Activated naive CD8-positive, alpha-beta T cell treated with anti-CD3 and anti-CD28 coated beads, Interleukin-2, amount 50 U/mL, for 16 hours (primary cell): ENCODE results near the gene VHLL.
"Not testable (repeated sequence)": the region's sequence is repeated elsewhere in the genome, so short reads cannot be mapped to it uniquely, and the experiment has no call there.

ENCODE experiments used
- DNase-seq: peaks from one replicate; pipeline ENCODE4 v3.0.0-alpha.2; 2020; ENCODE audit warnings: low read depth, low spot score

The VHLL gene

GRCh38 chr1:156298852-156299357 is at the start of gene VHLL:
VHLL (minus strand) TSS chr1:156299307; CDS start chr1:156299189, 118 bp downstream.
- DNase-seq = no peak

GRCh38 chr1:156347331-156347730 is 48.2 kb upstream of the VHLL start:
- no peak for DNase-seq

DNA sequence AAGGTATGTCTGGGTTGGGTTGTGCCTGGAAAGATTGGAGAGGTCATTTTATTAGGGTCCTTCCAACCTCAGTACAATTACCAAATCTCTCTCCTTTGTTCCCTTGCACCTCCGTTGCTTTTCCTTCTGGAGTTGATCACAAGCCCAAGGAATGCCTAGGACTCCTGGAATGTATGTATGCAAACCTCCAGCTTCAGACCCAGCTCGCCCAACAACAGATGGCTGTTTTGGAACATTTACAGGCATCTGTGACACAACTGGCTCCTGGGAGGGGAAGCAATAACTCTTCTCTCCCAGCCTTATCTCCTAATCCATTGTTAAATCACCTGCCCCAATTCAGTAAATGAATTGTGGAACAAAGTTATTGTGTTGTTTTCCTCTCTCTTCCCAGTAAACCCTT is 47.5 kb upstream of the VHLL start:
- DNase-seq = no peak

- DNase-seq = not testable (repeated sequence)
Observed at GRCh38 chr1:156346035-156346434, 46.9 kb upstream of the VHLL start.

DNA sequence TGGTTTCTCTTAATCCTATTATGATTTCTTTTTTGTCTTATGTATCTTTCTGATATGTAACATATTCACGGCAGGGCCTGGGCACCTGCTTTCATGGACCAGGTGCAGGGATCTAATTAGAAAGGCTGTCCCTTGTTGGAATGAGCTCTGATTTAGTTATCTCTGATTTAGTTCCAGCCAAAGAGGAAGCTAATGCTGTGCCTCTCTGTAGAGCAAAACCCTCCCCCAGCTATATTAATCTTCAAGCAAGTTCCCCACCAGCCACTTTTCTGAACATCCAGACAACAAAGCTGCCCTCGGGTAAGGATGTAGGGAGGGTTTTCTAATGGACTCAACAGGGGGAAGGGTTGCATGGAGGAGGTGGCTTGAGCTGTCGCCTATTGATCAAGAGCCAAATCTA is 45.3 kb upstream of the VHLL start:
- DNase-seq = no peak

DNA sequence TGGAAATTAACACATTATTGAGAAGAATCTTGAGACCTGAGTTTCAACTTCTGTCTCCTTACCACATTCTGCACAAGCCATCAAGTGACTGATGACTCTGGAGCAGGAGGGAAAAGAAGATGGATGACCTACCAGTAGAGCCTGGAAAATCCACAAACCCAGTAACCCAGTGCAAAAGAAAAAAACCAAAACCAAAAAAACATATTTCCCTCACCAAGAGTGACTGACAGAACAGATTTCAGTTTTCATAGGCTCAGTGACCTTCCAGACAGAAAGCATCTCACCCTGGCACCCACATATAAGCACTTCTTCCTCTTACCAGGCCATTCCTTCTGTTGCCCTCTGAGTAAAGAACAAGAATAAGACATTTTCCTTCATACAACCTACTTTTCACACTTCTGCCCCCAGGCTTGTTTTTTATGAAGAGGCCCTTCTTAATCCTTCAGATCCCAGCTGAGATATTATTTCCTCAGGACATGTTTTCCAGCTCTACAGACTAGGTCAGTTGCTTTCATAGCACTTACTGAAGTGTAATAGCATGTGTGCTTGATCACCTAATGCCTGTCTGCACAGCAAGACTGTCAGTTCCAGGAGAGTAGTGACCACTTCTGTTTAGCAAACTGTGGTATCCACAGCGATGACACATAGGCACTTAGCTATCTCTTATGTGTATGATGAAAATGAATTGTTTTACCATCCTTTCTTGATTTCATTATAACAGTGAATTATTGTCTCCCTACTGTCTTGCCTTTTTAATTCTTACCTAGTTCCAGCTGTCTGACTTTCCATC is 43.3 kb upstream of the VHLL start:
- no peak for DNase-seq

- DNase-seq = peak; percentile 97
Observed at GRCh38 chr1:156338180-156338976, 39.3 kb upstream of the VHLL start, which contains the start of the genes CCT3 and TSACC. CCT3 (minus strand) TSS chr1:156338292; CDS start chr1:156338184, 108 bp downstream. TSACC (plus strand) TSS chr1:156338526; CDS start chr1:156339758, 1,232 bp downstream.

GRCh38 chr1:156337888-156338179 is 38.7 kb upstream of the VHLL start:
- DNase-seq = no peak

DNA sequence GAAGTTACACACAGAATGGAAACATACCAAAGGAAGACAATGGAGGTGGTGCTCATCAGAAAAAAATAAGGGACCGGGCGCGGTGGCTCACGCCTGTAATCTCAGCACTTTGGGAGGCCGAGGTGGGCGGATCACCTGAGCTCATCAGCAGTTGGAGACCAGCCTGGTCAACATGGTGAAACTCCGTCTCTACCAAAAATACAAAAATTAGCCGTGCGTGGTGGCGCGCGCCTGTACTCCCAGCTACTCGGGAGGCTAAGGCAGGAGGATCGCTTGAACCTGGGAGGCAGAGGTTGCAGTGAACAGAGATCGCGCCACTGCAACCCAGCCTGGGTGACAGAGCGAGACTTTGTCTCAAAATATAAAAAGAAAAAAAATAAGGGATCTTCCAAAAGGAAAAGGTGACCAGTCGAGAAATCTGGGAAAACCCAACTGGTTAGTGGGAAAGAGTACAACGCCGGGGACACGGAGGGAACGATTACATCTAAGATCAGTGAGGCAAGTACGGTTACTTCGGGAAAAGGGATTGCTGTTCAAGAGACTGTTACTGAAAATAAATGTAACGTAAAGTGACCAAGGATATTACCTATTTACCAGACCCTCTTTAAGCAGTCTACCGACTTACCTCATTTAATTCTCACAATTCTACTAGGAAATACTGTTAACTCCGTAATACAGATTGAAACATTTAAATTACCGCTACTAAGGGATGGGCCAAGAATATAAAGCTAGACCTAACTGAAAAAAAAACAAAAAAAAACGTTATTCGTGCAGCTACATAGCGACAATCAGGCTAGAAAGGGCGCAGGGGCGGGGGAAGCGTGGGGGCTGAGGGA is 38.2 kb upstream of the VHLL start:
- no peak for DNase-seq

DNA sequence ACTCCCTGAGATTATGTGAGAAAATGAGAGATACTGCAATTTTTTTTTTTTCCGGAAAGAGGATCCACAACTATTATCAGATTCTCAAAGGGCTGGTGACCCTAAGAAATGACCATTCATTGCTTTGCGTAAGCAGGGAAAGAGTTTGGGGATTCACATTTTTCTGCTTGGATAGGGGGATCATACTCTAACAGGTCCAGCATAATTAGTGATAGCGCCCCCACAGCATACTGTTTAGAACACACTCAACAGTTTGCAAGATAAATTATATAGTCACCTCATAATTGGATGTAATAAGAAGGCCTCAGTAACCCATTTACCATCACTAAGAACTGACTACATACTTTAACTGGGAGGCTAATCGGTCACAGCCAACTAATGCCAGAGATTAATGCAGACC is 37.1 kb upstream of the VHLL start:
- no peak for DNase-seq

DNA sequence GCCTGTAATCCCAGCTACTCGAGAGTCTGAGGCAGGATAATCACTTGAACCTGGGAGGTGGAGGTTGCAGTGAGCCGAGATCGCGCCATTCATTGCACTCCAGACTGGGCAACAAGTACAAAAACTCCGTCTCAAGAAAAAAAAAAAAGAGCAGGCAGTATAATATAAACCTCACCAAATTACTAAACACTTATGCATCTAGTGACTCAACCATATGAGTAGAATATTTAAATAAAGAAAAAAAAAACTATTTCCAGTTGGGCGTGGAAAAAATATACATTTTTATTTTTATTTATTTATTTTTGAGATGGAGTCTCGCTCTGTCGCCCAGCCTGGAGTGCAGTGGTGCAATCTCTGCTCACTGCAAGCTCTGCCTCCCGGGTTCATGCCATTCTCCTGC is 24.1 kb upstream of the VHLL start:
- not testable (repeated sequence) for DNase-seq

DNA sequence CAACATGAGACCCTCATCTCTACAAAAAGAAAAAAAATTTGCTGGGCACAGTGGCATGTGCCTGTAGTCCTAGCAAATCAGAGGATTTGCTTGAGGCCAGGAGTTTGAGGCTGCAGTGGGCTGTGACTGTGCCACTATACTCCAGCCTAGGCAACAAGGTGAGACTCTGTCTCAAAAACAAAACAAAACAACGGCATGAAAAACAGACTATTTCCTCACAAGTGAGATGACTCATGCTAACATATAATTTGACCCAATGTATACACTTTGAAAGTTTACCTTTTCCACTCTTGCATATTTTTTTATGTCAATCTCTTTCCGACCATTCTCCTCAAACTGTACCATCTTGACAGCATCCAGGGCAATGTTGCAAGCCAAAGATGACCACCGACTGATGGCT is 21.5 kb upstream of the VHLL start:
- no peak for DNase-seq

DNA sequence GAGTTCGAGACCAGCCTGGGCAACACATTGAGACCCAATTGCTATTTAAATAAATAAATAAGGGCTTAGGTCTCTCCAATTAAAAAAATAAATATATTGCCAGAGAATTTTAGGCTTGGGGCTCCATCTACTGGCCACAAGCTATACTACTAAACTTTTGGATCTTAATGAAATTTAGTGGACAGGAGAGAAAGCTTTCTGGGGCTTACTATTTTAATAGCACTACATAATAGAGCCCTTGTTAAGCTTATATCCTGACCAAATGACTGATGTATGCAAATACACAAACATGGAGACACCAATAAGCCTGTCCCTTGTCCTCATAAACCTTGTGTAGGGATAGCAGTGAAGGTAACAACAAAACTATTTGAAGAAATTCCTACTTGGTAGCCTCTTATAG is 20.6 kb upstream of the VHLL start:
- DNase-seq = no peak

GRCh38 chr1:156316909-156317308 is 17.8 kb upstream of the VHLL start:
- DNase-seq = no peak

GRCh38 chr1:156310962-156311361 is 11.9 kb upstream of the VHLL start:
- DNase-seq = no peak

DNA sequence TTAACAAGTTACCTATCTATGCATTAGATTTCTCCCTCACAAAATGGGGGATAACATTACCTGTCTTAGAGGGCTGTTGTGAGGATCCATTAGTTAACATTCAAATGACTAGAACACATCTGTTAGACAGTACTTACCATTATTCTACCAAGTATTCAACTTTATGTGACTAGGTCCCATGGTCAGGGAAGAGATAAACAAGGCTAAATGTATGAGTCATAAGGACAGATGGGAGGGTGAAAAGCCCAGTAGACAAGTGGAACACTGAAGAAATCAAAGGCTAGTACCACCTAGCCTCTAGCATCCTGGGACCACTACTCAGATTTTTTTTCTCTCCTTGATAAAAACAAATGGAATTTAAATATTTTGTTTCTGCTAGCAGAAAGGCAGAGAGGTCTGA is 9.0 kb upstream of the VHLL start:
- no peak for DNase-seq

- DNase-seq = no peak
Observed at GRCh38 chr1:156305215-156305614, 6.1 kb upstream of the VHLL start.

DNA sequence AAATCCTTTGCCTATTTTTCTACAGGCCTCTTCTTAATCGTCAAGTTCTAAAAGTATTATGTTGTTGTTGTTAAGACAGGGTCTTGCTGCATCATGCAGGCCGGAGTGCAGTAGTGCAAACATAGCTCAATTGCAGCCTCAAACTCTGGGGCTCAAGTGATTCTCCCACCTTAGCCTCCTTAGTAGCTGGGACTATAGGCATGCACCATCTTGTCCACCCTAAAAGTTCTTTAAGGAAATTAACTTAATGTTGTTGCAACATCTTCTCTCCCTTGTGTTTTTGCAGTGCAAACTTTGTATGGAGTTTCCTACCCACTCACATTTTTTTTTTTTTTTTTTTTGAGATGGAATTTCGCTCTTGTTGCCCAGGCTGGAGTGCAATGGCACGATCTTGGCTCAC is 4.1 kb upstream of the VHLL start:
- no peak for DNase-seq

DNA sequence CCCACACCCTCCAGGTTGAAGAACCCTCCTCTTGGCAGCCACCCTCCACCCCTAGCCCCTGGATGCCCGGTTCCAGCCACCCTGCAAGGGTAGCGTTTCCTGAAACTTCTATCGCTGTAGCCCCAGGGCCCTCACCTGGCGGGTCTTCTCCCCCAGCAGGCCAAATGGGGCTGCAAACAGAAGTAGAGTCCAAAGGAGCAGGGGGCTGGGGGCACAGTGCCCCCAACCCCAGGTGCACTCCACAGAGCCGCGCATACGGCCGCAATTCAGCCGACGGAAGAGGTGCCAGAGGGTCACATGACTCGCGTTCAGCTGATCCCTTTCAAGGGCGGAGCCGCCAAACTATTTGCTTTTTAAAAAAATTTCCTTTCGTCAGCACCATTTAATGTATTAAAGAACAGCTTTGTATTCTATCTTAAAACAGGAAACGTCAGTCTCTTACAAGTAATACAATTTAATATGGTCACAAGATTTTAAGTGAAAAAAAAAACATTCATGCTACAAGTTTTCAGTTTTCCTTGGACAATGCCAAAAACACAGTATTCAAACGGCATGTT is 3.6 kb downstream of the VHLL start, which contains the start of gene GLMP:
Gene GLMP, minus strand, starts transcription at position 289 of the 557 bp plus-strand sequence. Its CDS starts 34 bp downstream, at position 255.
- DNase-seq = no peak

DNA sequence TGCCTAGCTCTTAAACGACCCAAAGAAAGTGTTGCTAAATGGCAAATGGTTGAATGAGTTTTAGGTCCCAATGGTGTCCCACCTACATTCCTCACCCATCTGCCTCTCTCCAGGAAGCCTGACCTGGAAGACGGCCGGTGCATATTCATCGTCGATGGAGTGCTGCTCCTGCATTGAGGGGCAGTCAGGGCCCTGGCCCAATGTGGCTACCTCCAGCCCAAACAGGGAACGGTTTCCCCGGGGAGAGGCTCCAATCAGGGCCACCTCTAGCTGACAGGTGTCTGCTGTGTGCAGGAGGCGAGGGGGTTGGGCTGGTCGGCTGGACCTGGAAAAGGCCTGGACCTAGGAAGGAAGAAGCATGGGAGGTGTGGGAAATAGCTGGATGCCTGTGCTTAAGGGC is 5.2 kb downstream of the VHLL start:
- DNase-seq = no peak

- DNase-seq = no peak
Observed at GRCh38 chr1:156293098-156293434, 6.0 kb downstream of the VHLL start.
